Kidney tubule cell (primary cell): ENCODE results near the gene FAM171A1.
A peak's percentile ranks its signal among the peaks of the same experiment; 100 is the strongest.
"Not testable (repeated sequence)": the region's sequence is repeated elsewhere in the genome, so short reads cannot be mapped to it uniquely, and the experiment has no call there.

Experiments
- DNase-seq: peaks from one replicate; pipeline ENCODE4 v3.0.0-alpha.2; 2018; ENCODE audit warnings: low spot score

The FAM171A1 gene

GRCh38 chr10:15344256-15344875, 26.7 kb downstream of the FAM171A1 start:
- DNase-seq, result no peak

GRCh38 chr10:15342970-15343369, 28.1 kb downstream of the FAM171A1 start:
- DNase-seq, result no peak

- no peak for DNase-seq
Measured at GRCh38 chr10:15341502-15342128, 29.5 kb downstream of the FAM171A1 start.

GRCh38 chr10:15339892-15340291, 31.2 kb downstream of the FAM171A1 start:
- DNase-seq, result no peak

GRCh38 chr10:15337441-15337923, 33.6 kb downstream of the FAM171A1 start:
- DNase-seq, result not testable (repeated sequence)

GRCh38 chr10:15336211-15336610, 34.9 kb downstream of the FAM171A1 start:
- DNase-seq, result no peak

- no peak for DNase-seq
Measured at GRCh38 chr10:15335508-15335907, 35.6 kb downstream of the FAM171A1 start.

GRCh38 chr10:15334650-15335323, 36.3 kb downstream of the FAM171A1 start:
- DNase-seq, result no peak

GRCh38 chr10:15333909-15334649, 37.0 kb downstream of the FAM171A1 start:
- DNase-seq, result peak; percentile 92

- not testable (repeated sequence) for DNase-seq
Measured at GRCh38 chr10:15333181-15333580, 37.9 kb downstream of the FAM171A1 start.

GRCh38 chr10:15331461-15331860, 39.6 kb downstream of the FAM171A1 start:
- no peak for DNase-seq

- DNase-seq, result no peak
Measured at GRCh38 chr10:15329437-15329836, 41.7 kb downstream of the FAM171A1 start.

GRCh38 chr10:15325944-15326284, 45.2 kb downstream of the FAM171A1 start:
- no peak for DNase-seq

GRCh38 chr10:15325243-15325943, 45.7 kb downstream of the FAM171A1 start:
- peak; percentile 87 for DNase-seq

GRCh38 chr10:15324611-15325010, 46.5 kb downstream of the FAM171A1 start:
- DNase-seq, result no peak

- no peak for DNase-seq
Measured at GRCh38 chr10:15324113-15324512, 47.0 kb downstream of the FAM171A1 start.

- no peak for DNase-seq
Measured at GRCh38 chr10:15322356-15322755, 48.7 kb downstream of the FAM171A1 start.

GRCh38 chr10:15321431-15322341, 49.4 kb downstream of the FAM171A1 start:
- no peak for DNase-seq

GRCh38 chr10:15320522-15321203, 50.4 kb downstream of the FAM171A1 start:
- no peak for DNase-seq

- no peak for DNase-seq
Measured at GRCh38 chr10:15320118-15320517, 51.0 kb downstream of the FAM171A1 start.
